Measurements from ENCODE around the gene CCDC187.
A peak's percentile ranks its signal among the peaks of the same experiment; 100 is the strongest.
"Not testable (repeated sequence)": the region's sequence is repeated elsewhere in the genome, so short reads cannot be mapped to it uniquely, and the experiment has no call there.

Gene CCDC187

GRCh38 chr9:136303825-136304416 is at the start of gene CCDC187:
Gene CCDC187 (minus strand): TSS chr9:136304094. CDS start chr9:136303830, 264 bp downstream.
- peak; percentile 70 for DNase-seq

DNA sequence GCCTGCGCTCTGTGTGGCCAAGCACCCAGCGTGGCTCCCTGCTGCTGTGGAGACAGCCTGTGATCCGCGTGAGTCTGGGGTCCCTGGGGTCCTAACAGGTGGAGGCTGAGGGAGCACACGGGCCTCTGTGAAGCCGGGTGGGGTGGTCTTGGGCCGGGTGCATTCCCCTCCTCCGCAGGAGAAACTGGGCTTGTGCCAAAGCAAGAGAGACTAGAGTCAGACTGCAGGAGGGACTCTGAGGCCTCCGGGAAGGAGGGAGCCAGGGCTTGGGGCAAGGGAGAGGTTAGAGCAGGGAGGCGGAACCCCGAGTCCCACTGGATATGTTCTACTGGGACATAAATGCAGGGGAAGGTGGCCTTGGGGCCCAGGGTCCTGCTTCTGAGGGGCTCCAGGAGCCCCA is 49.2 kb upstream of the CCDC187 start:
- no peak for DNase-seq

DNA sequence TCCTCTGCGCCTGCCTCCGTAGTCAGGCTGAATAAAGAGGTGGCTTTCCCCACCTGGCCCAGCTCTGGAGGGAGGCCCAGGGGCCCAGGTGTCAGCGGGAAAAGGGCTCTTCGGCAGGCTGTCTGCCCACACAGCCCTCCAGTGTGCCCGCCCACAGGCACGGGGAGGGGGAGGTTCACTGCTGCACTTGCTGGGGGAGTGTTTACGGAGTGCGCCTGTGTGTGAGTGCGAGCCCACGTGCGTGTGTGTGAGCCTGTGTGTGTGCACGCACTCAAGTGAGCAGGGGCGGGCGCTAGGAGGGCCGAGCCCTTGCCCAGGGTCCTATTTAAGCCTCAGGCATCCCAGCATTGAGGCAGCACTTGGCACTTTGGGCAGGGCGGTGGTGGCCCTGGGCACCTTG is 48.8 kb upstream of the CCDC187 start:
- no peak for DNase-seq

GRCh38 chr9:136351868-136352267 is 48.0 kb upstream of the CCDC187 start:
- not testable (repeated sequence) for DNase-seq

GRCh38 chr9:136351252-136351800 is 47.4 kb upstream of the CCDC187 start:
- no peak for DNase-seq

- DNase-seq: no peak
Observed at GRCh38 chr9:136349546-136349945, 45.7 kb upstream of the CCDC187 start.

DNA sequence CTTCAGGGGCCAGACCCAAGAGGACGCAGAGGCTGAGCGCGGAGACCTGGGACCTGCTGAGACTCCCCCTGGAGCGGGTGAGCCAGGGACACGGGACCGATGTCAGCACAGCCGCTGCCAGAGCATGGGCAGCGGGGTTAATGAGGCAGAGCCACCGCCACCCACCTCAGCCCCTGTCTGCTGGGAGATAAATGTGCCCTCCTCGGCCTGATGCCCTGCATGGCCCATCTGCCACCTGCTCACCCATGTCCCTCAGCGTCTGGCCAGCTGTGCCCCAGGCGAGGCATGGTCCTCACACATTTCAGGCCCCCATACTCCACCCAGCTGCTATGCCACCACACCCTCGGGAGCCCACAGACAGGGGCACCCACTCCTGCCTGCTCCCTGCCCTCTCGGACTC is 44.8 kb upstream of the CCDC187 start:
- DNase-seq: no peak

- no peak for DNase-seq
Observed at GRCh38 chr9:136347472-136348256, 43.8 kb upstream of the CCDC187 start.

GRCh38 chr9:136346927-136347465 is 43.1 kb upstream of the CCDC187 start:
- DNase-seq: no peak

- no peak for DNase-seq
Observed at GRCh38 chr9:136346157-136346481, 42.2 kb upstream of the CCDC187 start.

- no peak for DNase-seq
Observed at GRCh38 chr9:136345281-136346156, 41.6 kb upstream of the CCDC187 start.

DNA sequence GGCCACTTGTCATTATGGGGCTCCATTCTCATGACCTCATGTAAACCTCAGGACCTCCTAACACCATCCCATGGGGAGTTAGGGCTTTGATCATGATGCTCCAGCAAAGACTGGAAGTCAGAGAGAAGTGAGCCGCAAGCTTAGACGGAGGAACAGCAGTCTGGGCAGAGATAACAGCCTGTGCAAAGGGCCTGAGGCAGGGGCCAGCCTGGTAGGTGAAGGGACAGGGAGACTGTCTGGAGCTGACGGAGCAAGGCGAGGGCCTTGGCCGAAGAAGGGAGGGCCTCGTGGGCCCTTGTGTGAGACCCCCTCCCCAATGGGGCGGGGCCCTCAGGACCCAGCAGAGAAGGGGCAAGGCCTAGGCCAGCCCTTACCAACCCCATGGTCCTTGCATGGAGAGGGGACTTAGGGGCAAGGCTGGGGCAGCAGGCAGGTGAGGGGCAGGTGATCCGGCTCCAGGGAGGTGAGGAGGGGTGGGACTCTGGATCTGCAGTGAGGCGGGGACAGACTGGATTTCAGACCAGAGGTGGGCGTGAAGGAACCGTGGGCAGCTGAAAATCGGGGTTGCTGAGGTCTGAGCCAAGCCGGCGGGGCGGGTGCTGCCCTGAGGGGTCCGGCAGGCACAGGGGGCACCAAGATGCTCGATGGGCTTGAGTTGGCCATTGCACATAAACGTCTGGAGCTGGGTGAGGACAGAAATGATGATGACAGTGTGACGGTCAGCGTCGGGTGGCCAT is 40.8 kb upstream of the CCDC187 start:
- no peak for DNase-seq

DNA sequence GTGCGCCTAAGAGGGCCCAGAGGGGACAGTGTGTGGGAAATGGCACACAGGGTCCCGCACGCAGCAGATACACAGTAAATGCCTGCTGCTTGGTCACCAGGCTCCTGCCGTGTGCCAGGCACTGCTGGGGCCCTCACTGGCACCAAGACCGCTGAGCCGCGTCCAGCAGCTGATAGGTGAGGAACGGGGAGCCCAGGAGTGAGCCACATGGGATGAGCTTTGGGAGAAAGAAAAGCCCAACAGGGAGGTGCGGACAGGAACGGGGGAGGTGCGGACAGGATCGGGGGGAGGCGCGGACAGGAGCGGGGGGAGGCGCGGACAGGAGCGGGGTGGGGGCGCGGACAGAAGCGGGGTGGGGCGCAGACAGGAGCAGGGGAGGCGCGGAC is 40.0 kb upstream of the CCDC187 start:
- DNase-seq: no peak

DNA sequence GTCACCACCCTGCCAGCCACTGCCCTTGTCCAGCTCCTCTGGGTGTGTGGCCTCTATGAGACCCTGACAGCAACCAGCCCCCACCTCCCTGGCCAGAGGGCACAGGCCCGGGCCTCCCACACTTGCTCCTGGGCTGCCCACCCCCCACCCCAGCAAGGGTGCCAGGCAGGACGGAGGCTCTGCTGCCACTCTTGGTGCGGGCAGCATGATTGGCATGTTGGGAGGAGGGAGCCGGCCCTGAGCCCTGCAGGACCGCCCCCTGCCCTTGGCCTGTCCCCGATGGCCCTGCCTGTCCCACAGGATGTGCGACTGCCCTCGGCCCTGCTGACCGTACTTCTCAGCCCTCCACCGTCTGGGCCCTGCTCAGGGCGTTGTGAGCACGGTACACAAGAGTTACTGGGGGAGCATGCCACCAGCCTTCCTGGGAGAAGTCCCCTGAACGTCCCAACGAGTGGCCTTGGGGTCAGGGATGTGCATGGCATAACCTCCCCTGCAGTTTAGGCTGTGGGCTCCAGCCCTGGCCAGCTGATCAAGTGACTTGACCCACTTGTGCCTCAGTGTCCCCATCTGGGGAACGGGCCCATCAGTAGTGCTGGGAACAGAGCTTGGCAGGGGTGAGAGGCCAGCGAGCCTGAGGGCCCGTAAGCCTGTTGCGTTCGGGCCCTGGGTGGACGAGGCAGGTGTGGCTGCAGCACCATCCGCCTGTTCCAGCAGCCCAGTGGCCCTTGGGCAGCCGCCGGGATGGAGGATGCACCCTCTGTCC is 39.4 kb upstream of the CCDC187 start:
- DNase-seq: no peak

- DNase-seq: peak; percentile 50
Observed at GRCh38 chr9:136342181-136343120, 38.6 kb upstream of the CCDC187 start.

DNA sequence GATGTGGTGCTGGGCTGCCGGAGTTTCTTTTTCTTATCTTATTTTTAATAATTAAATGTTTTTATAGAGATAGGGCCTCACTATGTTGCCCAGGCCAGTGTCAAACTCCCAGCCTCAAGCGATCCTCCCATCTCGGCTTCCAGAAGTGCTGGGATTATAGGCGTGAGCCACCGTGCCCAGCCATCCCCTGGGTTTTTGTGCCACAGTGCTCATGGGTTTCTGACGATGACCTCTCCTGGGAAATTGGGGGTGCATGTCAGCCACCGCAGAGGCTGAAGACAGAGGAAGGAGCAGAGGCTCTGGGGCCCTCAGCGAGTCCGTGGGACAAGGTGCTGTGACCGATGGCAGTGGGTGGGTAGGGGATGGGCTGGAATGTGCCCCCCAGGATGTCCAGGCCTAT is 37.9 kb upstream of the CCDC187 start:
- DNase-seq: no peak

DNA sequence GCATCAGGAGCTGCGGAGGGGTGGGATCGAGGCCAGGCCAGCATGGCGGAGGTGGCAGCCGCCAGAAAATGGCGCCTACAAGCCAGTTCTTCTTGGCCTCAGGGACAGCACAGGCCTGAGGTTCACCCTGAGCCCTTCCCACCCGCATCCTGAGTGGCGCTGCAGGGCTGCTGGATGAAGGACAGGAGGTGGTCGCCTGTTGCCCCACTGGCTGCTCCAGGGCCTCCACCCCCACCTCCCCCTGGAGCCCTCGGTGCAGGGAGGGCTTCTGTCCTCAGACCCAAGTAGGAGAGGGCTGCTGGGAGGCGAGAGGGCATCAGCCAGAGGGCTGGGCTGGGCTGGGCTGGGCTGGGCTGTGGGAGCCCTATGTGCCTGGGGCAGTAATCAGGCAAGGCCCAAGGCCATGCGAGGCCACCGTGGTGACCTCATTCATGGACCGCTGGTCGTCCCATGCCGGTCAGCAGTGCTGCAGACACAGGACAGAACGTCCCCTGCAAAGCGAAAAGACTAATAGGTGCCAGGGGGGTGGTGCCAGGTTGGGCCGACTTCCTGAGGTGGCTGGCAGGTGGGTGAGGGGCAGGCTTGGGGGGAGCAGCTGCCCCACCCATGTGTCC is 37.3 kb upstream of the CCDC187 start:
- no peak for DNase-seq

- DNase-seq: no peak
Observed at GRCh38 chr9:136340356-136341041, 36.6 kb upstream of the CCDC187 start.

DNA sequence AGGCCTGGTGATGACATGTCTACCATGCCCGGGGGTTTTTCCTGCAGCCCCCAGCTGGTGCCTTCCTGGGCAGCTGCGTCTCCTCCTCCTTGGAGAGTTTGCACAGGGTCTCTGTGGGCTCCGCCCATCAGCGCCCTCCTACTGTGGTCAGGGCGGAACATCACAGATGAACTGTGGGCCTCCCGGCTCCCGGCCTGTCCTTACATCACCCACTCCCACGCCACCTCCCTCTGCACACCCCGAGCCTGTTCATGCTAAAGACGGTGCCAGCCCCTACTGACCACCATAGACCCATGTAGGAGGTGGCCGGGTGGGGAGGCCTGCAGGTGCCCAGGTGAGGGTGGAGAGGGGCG is 36.0 kb upstream of the CCDC187 start:
- DNase-seq: no peak
